NCI-H524 (cell line): ENCODE measurements around the gene SCUBE1.
"Not testable (repeated sequence)": the region's sequence is repeated elsewhere in the genome, so short reads cannot be mapped to it uniquely, and the experiment has no call there.

Experiments
- DNase-seq, 2 experiments: peaks; one replicate each; lab custom pipeline; 2025; lab: John Stamatoyannopoulos, UW

The SCUBE1 gene

DNA sequence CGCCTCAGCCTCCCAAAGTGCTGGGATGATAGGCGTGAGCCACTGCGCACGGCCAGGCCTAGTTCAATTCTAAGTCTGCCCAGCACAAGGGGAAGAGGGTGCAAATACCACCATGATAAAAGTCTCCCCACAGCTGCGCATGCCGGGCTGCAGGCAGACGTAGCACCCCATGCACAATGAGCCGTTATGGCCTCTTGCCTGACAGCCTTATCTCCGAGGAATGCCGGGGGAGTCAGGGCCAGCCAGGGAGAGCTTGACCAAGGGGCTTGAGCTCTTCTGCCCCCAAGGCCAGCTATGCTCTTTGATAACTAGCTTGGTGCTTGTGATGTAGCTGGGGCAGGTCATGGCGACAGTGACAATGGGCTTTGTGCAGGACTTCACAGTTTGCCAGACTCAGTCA is 13.7 kb upstream of the SCUBE1 start:
- DNase-seq, result no peak

DNA sequence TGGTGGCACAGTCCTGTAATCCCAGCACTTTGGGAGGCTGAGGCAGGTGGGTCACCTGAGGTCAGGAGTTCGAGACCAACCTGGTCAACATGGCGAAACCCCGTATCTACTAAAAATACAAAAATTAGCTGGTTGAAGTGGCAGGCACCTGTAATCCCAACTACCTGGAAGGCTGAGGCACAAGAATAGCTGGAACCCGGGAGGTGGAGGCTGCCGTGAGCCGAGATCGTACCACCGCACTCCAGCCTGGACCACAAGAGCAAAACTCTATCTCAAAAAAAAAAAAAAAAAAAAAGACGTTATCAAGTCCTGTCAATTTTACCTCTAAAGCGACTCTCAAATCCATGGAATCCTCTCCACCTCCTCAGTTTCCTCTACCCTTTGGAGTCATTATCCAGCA is 12.5 kb upstream of the SCUBE1 start:
- not testable (repeated sequence) for DNase-seq

DNA sequence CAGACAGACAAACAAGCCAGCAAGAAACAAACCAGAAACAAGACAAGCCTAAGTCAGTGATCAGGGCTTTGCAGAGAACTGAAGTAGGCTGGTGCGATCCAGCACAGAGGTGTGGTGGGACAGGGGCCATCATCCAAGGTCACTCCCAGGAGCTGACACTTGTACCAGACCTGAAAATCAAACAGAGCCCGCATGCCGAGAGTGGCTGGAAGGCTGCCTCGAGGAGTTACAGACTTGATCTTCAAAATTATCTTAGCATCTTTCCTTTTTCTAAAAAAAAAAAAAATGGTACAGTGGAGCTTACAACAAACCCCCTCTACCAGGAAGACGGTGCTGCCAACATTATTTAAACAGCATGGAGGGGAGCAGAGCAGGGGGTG is 8.8 kb upstream of the SCUBE1 start:
- no peak for DNase-seq

DNA sequence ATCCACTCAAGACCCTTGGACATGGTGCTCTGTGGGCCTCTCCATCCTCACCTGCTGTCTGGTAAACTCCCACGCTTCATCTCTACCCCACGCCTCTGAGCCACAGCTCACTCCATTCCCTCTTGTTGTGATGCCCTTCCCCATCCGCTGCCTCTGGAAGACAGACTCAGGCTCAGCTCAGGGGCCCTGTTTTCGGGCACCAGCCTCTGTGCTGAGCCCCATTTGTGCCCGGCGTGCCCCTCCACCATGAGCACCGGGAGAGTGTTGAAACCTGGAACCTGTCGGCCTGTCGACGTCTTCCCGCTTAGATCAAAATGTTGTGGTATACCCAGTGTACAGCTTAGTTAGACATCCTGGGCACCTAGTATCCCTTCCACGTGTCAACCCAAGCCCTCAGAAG is 6.5 kb upstream of the SCUBE1 start:
- no peak for DNase-seq

DNA sequence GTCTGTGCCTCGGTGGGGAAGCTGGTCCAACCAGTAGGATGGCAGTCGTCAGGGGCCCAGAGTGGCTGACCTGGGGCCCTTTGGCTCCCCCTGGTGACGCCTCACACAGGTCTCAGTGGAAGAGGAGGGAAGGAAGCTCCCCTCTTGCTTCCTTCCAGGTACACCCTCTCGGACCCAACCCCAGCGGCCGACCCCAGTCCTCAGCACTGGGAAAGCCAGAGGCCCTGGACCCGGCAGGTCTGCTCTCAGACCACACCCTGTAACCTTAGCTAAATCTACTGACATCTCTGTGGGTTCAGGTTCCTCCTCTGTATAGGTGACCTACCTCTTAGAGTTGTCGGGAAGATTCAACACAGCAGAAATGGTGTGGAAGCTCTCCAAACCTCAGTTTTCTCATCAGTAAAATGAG is 3.4 kb upstream of the SCUBE1 start:
- DNase-seq, result peak; percentile 40 to 65

DNA sequence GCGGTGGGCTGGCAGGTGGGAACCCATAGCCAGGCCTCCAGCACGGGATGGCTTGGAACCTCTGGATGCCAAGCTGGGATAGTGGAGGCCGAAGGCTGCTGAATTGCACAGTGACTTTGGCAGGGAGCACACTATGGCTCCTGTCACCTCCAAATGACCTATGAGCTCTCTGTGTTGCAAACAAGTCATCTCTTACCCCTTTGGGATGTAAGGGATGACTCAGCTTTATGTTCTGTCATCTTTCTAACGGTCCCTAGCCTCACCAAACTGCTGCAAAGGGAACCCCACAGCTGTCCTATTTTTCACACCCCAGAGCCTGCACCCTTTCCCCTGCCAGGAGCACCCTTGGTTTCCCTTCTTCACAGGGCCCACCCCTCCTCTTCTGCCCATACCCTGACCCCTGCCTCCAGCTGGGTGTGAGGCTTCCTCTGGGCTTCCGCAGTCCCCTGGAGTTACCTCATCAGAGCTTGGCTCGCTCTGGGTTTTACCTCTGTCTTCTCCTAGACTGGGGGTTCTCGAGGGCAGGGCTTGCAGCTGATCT is 2.7 kb upstream of the SCUBE1 start:
- no peak for DNase-seq

DNA sequence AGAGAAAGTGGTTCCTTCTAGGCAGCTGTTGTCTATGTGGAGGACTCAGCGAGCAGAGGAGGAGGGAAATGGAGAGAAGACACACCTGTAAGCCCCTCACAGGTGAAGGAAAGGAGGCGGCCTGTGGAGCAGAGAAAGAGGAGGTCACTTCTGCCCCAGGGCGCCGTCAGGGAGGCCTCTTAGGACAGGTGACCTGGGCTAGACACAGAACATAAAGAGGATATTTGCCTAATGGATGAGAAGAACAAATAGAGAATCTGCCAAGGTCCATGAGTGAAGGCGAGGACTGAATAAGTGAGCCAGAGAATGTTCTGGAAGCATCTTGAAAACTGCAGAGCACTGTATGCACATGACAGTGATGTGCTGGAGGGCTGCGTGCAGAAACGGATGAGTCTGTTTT is 2.2 kb upstream of the SCUBE1 start:
- no peak for DNase-seq

DNA sequence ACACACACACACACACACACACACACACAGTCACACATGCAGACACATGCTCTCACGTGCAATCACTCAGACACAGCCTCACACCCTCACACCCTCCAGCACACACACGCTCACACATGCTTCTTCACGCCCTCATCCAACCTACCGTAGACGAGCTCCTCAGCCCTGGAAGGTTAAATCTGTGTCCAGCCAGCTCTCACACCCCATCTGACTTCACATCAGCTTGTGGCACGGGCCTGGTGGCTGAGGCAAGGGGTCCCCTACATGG is 1.3 kb upstream of the SCUBE1 start:
- no peak for DNase-seq

DNA sequence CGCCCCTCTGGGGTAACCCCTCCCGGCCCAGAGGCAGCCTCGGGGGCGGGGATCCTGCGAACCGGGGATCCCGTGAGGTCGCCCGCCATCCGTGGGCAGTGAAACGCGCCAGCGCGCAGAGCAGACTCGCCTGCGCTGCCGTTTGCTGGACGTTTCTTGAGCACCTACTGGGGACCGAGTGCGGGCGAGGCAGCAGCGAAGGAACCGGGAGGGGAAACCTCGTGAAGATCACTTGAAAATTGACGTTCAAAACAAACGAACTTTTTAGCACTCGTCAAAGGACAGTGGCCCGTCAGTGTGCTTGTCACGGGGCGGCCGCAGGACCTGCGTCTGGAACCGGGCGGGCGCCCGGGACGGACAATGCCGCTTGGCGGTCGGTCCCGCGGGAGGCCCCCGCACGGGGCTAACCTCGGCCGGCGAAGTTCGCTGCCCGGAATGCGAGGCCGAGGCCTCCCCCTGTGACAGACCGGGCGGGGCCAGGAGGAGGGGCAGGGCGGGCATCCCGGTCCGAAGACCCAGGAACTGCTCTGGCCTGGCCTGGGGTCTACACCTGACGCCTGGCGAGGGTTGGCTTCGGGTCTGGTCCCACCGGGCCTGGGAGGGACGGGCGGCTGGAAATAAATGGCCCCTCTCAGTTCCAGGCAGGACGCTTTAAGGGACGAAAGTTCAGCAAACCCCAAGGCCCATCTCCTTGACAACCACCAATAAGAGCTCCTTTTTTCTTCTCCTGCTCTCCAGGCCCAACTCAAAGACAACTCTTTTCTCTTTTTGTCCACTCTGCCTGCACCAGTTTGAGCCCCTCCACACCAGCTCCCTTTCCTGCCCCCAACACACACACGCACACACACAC is 723 bp upstream of the SCUBE1 start:
- DNase-seq, result no peak

DNA sequence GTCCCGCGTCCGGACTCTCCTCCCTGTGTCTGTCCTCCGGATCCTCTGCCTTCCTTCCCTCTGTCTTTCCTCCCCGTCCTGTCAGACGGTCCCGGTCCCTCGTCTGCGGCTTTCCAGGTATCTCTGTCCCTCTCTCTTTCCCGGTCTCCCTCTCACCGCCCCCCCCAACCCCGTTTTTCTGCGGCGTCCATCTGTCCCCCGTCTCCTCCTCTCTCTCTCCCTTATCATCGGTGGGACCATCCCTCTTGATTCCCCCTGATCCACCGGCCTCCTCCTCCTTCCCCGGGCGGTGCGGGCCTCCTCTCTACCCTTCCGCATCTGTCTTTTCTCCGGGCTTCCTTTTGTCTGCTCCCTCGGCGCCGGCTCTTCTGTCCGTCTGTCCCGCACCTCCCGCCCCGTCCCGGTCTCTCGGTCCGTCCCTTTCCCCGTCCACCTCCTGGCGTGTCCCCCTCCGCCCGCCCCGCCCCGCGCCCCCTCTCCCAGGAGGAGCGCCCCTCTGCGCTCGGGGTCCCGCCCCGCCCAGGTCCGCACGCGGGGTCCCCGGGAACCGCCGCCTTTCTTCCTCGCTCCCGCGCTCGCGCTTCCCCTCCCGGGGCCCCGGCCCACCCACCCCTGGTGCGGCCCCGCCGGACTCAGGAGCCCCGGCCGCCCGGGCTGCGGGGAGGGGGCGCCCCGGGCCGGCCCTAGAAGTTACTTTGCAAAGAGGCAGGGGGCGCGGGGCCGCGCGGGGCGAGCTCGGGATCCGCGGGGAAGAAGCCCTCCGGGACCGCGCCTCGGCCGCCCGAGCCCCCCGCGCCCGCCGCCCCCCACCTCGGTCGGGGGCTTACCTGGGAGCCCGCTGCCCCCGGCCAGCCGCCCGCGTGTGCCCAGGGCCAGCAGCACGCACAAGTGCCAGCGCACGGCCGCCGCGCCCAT is 568 bp downstream of the SCUBE1 start:
- DNase-seq, result no peak

DNA sequence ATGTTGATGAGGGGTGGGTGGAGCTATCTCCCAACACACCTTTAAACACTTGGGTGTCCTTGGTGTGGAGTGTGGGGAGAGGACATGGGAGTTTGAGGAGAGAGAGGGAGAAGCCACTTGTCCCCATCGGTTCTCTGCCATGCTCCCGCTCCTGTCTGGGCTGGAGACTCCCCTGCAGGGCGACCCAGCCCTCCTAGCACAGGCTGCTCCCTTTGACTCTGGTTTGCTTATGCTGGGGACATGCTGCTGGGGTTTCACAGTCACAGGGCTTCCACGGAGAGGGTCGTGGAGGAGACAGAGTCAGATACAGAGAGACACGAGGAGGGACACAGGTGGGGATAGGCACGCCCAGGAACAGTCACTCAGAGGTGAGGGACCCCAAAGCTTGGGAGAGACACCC is 1.6 kb downstream of the SCUBE1 start:
- DNase-seq, result peak in 1 of 2 experiments; percentile 14

DNA sequence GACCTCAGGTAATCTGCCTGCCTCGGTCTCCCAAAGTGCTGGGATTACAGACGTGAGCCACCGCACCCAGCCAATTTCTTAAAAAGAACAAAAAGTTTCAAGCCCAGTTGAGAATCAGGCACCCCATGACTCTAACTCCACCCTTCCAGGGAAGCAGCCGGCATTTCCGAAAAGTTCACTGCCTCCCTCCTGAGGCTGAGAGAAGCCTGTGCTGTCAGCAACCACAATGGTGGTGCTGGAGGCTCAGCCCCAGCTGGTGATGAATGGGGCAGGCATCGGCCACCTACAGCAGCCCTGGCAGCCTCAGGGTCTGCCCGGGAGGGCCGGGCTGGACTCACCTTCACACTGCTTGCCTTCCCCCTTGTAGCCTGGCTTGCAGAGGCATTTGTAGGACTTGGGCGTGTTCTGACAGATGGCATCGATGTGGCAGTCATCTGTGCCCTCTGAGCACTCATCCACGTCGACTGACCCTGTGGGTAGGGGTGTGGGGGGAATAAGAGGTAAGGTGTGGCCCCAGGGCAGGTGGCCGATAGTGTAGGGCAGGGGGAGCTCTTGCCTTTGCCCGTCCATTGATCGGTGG is 4.3 kb downstream of the SCUBE1 start:
- peak; percentile 52 to 73 for DNase-seq

DNA sequence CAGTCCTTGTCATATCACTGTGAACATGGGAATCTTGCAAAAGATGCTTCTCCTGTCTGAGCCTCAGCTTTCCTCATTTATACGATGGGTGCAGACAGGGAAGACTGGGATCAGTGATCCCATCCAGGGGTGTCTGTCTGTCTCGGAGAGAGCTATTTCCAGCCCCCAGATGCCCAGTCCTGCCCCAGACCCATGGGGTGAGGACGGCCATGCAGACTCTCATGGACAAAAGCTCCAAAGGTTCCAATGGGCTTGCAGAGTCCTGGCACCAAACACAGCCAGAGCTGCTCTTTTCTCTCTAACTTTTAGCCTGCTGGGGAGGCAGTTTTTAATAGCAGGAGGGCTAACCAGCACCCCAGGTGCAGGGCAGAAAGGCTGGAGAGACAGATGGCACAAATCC is 5.2 kb downstream of the SCUBE1 start:
- peak in 1 of 2 experiments; percentile 45 for DNase-seq

DNA sequence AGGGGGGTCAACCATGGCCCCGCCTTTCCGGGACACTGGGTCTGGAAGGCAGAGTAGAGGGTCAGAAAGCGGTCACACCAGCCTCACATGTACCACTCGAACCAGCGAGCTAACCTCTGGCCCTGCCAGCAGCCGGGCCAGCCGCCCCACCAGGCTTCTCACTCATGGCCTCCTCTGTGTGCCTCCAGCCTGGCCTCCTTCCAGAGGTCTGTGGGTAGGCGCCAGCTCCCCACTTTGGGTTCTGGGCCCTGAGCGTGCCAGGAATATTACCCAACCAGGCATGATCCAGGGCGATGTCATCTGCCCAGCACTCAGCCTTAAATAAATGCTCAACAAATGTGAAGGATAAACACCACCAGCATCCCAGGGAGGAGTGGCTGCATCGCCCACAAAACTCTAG is 5.8 kb downstream of the SCUBE1 start:
- DNase-seq, result no peak

DNA sequence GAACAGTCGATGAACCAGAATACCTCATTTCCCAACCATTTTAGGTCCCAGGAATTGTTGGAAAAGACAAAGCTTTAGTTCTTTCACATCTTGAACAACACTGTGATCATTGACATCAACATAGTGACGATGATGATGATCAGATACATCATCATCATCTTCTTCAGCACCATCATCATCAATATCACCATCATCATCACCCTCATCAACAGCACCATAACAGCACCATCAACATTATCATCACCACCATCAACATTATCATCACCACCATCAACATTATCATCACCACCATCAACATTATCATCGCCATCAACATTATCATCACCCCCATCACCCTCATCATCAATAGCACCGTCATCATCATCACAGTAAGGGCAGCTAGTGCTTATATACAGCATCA is 8.8 kb downstream of the SCUBE1 start:
- DNase-seq, result no peak

DNA sequence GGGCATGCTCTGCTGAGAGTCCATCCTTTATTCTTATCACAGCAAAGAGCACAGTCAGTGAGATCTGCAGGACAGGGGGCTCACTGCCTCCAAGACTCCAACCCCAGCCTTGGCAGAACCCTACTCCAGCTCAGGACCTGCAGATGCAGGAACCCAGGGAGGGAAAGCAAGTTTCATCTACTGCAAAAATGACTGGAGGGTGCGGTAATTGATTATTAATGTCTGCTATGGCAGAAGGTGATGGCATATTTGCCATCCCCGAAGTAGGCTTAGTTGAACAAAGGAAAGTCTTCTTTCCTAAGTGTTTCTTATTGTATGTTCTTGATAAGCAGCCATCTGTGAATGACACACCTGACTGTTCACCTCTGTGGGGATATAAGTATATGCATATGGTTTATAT is 9.2 kb downstream of the SCUBE1 start:
- DNase-seq, result no peak

DNA sequence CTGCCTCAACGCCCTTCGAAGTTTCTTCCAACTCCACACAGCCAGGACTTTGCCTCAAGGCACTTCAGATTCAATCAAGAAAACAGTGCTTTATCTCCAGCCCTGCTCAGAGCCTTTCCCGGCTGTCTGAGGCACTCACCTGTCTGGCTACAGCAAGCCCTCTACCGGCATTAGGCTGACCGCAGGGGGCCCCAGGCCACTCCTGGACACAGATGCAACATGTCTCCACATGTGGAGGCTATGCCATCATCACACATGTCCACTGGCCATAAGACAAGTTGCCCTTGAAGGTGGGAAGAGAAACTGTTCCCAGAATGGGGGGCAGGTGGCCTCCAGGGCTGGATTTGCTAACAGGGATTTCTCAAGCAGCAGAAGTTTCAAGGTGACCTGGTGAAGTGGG is 10.0 kb downstream of the SCUBE1 start:
- no peak for DNase-seq

DNA sequence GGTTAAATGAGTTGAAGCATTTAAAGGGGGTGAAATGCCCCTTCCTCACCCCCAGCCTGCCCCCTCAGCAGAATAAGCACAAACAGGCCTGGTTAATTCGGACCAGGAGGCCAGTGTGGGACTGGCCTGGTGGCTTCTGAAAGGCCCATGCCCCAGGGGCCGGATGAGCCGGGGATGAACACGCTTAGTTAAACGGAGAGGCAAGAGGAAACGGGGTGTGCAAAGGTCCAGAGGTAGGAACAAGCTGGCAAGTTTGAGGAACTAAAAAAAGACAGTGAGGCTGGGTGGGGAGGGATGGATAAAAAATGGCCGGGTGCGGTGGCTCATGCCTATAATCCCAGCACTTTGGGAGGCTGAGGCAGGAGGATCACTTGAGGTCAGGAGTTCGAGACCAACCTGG is 11.5 kb downstream of the SCUBE1 start:
- DNase-seq, result no peak

DNA sequence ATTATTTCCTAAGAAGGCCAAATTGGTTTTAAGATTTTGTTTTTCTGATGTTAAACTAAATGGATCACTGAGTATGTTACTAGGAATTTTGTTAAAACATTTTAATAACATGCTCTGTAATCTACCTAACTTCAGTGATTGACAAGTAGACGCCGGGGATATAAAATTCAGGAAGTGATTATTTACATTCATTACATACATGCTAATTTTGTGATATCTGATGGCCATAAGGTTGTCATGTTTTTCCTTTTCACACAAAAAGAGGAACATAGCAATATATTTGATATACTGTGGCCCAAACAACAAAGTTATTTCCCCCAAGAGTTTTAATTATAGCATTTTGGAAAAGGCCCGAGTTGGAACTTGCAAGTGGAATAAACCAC is 12.1 kb downstream of the SCUBE1 start:
- DNase-seq, result no peak

DNA sequence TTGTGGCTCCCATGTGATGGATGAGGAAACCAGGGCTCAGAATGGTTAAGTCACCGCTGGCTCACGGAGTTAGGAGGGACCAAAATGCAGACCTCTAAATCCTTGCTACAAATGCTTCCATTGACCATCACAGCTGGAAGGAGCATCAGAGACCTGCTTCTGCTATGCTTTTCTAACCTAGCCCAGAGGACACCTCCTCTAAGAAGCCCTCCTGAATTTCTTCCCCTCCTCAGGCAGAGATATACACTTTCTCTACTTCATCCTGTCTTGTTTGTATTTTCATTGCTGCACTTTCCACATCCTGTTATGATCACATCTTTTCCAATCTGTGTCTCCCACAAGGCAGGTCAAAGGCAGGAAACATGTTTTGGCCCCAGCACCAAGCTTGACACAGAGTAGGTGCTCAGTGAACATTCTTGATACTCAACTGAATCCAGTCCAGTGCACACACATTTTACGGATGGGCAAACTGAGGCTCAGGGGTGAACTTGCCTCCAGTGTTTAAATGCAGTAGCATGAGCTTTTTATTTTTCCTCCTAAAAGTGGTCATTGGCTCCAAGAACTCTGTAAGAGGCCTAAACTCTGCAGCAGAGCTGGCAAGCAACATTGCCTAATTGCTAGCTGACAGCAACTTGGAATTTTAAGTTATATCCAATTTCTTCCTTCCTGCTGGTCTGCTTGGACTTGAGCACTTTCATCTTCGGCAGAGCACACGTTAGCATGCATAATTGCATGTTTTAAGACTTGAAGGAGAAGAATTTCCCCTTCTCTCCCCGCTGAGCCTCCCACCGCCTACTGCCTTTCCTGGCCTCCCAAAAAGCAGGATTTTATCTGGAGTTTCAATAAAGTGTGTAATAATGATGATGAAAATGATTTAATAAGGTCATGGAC is 12.7 kb downstream of the SCUBE1 start:
- DNase-seq, result no peak

DNA sequence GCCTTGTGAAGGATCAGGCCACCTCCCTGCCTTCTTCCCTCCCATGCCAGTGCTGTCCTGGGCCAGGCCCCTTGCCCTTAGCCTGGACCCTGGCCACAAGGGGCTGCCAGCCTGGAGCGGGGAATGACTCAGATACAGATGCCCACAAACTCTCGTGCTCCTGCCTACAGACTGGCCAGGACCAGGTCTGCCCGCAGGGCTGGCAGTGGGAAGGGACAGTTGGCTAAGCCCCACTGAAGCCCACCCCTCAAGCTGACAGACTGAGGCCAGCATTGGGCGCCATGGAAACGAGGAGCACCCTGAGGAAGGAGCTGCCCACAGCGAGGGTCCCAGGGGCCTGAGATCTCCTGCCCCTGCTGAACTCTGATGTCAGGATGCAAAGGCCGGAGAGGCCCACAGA is 14.1 kb downstream of the SCUBE1 start:
- DNase-seq, result no peak

DNA sequence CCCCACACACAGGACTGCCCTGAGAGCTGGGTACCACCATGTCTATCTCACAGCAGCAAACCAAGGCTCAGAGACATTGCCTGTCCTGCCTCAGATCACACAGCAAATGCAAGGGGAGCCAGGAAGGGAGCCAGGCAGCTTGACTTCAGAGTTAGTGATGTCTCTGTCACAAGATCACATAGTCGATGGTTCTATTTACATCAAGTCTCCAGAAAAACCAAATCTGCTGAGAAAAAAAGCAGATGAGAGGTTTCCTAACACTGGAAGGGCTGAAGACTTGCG is 16.1 kb downstream of the SCUBE1 start:
- no peak for DNase-seq
